ENCODE data around the gene SORCS1.

Gene SORCS1

DNA sequence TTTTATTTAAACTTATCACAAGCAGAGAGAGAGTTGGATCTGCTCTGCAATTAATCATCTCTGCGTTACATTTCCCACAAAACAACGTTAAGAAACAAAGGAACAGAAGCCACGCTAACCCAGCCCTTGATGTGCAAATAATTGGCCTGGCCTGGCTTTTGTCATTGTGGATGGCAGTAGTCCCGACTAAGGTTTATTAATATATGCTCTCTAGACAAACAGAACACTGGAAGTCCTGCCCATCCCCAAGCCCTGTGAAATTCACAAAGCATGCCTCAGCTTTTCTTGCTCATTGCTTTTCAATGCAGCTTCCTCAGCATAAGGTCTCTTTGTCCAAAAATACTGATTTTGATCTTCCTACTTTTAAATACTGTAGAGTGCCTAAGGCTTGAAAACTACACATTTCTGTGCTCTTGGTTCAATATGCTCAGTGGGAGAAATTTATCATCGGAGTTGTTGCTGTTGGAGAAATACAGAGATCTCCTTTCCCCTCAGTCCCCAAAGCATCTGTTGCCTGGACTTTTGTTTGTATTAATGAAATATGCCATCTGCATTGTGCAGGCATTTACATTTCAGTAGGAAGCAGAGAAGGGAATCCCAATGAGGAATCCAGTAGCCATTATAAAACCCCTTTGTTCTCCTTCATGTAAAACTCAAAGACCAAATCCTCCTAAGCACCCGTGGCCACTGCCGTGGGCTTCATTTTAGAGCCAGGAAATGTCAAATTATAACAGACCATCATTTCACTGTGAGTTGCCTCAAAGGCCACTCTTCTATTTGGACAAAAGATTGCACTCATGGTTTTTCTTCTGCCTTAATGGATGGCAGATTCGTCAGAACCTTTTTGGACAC is 61.1 kb downstream of the SORCS1 start:
- DNase-seq: no peak

DNA sequence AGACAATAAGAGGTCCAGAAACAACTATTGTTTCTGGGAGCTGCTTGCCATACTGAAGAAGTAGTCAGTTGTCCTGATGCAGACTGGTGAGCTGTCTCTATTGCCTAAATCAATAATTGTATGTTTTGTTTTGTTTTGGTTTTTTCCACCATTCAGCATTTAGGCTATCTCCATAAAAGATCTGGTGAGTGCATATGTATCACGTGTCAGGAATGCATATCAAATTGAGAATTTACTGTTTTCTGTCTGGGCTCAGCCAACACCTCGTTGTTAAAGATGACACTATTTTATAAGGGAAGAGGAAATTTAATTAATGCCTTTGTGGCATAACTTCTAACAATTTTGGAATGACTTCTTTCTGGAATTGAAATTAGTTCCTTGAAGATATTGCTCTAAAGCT is 66.2 kb downstream of the SORCS1 start:
- no peak for DNase-seq

DNA sequence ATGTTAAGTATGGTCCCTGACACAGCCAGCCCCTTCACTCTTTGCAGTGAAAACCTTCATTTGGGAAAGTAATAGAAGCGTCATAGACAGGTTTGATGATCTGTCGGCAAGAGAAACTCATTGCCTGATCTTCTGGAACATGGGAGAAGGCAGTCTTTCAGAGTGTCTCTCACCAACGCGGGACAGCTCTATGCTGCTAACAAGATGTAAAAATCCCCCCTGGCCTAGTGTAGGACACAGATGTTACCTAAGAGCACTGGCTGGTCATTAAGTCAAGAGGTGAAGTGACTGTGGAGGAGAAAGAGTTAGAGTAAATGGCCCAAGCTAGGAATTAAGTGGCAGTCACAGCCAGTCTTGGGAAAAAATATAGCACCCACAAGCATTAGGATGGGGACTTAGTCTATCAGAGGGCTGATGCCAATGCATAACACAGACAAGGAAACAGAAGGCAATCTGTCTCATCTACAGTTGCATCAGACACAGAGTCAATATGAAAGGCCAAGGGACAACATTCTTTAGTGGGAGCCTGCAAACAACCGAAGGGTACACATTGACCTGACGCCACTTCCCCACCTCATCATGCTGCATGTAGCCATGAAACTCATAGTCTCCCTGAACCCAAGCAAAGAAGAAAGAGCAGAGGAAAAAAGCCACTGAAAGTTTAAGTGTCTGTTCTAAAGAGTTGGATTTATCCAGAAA is 69.5 kb downstream of the SORCS1 start:
- DNase-seq: no peak

DNA sequence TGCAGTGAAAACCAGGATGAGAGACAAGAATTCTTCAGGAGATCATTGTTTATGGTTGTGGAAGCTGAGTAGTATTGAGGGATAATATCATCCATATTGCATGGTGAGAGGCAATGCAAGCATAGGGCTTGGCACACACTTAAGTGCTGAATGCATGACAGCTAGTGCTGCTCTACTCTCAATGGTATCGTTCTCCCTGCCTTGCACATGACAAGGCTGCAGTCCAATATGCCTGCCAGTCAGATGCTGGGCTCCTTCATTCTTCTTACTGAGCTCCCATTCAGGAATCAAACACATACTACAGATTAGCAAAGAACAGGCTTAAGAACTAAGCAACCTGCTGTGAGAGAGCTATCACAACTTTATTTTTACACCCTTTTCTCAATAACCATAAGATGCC is 72.2 kb downstream of the SORCS1 start:
- no peak for DNase-seq

DNA sequence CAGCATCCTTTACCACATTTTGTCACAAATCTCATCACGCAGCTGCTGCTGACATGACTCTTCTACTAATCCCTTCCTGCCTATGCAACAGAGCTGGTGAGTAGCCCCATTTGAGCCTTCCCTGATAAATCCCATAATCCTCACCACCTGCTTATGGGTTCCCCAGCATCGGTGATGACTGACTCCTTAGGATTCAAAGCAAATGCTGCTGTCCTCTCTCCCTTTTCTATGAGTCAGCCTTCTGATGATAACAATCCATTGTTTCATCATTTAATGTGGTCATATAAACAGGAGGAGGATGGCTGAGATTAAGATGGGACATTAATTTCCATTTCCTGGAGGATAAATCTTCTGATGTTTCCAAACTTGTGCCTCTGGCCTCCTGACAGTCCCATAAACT is 73.4 kb downstream of the SORCS1 start:
- DNase-seq: no peak

DNA sequence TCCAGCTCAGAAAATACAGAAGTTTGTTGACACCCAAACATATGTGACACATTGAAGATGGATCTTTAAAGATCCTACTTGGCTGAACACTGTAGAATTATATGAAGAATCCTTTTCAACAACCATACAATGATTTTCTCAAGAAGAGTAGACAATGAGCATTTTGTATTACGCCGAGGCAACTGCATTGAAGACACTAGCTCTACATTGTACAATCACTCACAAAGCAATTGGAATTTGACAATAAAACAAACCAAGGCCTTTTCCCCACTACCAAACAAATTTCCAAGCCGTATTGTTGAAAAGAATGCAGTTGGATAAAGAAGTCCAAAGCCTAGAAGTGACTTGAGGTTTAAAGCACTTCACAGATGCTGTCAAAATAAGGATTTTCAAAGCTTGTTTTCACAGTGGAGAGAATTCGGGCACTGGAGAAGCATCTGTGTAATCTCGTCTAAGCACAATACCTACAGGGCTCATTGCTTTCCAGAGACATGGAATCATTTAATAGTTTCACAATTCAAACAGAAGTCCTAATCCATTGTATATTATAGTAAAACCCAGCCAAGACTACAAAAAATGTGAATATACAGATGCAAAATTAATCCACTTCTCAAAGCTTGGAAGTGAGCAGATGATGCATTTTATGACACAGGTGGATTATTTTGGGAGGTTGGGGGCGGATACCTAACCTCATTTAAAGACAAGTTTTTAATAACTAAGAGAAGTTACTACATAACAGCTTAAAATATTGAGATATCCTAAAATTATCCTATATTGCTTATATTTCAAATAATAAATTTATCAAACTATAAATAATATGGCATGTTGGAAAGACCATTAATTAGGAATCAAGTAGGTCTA is 78.6 kb downstream of the SORCS1 start:
- DNase-seq: no peak

DNA sequence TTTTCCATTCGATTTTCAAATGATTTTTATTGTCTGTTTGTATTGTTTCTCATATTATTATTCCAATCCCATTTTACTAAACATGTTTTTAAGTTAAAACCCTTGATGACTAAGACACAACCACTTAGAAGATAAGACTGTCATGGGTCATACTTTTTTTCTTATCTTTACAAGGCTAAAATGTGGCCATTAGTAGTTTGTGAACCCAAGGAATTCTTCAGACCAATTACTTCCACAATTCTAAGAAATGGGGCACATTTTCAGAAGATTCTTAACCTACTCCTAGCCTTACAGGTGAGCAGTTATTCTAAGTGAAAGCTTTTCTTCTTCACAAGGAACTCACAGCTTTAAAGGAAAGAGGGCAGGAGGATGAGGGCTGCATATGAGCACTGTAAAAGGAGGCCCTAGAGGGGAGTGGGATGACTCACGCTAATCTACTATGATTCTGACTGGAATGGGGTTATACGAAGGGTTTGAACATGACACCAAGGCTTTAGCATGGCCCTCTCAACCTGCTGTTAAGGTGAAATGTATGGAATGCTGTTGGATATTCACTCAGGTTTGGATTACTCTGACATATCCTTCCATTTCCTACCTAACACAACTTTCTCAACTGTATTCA is 81.0 kb downstream of the SORCS1 start:
- DNase-seq: no peak

DNA sequence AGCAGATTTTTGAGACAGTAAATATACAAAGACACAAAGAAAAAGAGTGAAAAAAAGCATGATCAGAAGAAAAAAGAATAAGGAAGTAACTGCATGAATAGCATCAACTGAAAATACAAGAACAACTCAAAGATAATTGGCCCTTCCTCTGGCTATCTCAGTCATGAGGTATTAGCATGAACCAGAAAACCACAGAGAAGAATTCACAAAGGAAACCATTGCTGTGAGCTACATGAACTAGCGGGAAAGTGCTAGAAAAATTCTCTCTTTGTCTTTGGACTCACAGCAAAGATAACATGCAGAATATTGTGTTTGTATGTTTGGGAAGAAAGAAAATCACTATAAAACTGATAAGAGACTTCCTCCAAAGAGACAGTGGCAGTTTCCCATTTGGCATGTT is 82.9 kb downstream of the SORCS1 start:
- DNase-seq: no peak

DNA sequence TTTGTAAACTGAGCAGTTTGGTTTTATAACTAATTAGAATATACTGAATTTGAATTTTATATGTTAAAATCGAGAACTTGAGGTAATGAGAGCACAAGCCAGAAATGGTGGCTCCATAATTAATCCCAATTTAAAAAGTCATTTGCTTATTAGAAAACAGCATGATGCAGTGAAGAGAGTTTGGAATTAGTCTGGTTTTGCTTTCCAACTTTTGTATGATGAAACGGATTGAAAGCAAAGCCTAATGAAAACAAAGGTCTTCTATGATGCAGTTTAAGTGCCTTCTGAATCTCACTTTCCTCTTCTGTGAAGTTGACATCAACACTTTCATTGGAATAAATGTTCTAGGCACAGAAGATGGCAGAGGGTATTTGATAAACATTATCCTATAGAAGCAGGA is 89.4 kb downstream of the SORCS1 start:
- no peak for DNase-seq

DNA sequence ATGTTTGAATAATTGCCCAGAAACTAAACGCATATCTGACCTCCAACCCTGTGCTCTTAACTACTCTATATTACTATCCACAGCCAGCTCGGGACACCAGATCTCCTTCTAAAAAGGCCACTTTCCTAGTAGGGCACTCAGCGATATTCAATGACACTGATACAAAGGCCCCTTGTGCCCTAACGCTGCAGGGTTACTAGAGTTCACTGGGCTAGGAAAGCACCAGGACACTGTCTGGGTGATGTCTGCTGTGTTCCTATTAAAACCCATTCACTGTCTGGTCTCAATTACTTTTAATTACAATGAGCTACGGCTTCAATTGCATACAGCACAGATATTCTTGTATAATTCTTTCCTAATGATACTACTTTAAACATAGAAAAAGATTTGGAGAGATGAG is 91.7 kb downstream of the SORCS1 start:
- DNase-seq: no peak

DNA sequence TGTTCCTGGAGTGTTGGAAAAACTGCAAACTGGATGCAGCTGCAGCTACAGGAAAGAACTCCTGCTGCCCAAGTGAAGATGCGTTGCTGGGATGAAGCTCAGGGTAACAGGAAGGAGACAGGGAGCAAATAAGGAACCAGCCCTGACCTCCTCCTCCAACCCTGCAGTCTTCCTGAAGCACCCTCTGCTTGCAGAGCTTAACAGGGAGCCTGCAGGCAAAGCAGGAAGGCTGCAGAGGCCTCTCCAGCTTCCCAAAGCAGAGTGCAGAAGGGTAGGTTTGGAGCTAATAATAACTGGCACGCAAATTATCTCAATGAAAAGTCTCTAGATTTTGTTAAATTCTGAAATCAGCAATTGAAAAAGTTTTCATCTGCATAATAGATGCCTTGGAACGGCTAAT is 92.5 kb downstream of the SORCS1 start:
- no peak for DNase-seq

DNA sequence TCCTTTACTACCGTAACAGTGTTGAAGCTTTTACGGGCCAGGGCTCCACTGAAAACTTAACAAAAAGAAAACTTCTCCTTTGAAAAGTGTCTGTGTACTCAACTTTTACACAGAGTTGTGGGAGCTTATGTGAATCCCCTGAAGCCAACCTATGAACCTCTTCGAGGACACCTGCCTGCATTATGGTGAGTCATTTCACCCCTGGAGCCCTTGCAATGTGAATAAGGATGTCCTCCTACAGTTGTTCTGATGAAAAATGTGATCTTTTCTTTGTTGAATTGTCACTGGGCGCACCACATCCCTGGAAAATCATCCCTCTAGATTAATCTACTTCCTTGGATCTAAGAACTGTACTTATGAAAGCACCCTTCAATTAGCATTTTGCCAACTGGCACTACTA is 93.2 kb downstream of the SORCS1 start:
- DNase-seq: no peak

DNA sequence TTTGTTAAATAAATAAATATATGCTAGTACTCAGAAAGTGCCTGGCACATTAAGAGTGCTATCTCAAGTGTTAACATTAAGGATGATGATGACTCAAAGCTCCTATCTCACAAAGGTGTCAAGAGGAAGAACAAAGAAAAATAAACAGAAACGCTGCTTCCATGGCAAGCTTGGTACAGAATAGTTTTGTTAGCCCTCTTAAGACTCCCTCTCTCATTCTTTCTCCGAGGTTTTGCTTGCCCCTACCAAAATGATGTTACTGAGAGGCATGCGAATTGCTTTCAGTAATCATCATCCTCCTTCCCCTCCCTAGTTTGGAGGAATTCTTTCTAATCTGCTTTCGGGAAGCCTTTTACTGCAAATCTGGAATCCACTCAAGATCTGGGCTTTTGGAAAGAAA is 96.7 kb downstream of the SORCS1 start:
- no peak for DNase-seq

DNA sequence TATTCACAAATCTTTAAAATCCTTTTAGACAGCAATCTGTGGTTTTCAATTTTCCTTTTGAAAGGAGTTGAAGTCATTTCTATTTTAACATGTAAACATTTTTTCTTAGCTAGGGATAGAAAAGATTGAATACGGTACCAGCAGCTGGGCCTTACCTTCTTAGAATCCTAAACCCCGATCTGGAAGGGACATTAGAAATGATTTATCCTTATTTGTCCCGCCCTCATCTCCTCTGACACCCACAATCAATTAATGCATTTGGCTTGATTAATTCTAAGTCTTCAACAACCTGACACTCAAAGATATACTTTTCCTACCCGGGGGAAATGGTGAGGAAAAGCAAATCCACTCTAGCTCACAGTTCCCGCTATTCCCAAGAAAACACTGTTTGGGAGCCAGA is 100.4 kb downstream of the SORCS1 start:
- DNase-seq: no peak

DNA sequence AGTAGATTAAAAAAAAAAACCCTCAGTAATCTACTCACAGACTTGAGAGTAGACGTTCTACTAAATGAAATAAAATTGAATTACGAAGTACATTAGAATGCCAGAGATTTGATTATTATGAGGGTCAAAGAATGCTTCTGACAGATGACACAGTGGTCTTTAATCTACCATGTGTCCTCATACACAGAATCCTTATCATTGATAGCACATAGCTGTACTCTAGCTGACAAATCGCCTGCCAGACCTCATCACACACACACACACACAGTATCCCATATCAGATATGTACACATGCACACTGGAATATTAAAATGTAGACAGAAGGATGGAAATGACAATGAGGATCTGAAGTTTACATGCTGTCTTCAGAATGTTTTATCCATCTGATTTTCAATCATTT is 104.6 kb downstream of the SORCS1 start:
- no peak for DNase-seq

DNA sequence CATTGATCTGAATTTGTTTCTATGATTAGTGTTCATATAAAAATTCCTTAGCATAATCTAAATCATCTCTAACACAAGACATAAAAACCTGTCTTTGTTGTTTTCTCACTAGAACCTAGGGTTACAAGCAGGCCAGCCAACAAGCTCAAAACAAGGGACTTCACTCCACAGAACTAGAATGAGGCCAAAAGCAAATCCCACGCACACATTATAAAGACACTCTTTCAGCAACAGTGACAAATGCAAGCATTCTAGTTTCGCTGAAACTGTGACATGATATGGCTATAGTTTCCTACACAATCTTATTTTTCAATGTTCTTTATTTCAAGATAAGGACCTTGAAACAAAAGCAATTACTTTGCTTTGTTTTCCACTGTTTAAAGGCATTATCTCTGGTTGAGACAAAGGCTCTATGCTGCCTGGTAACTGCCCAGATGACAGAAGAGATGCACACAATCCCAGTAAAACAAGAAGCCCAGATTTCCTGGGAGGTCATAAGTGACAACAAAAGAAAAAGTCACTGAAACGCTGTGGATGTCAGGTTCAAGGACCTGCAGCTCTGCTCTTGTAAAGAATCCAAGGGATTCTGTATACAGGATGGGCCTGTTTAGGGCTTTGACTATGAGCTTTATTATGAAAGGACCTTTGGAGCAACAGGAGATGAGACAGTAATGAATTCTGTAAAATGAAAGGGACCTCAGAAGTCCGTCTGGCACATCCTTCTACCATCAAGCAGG is 105.3 kb downstream of the SORCS1 start:
- DNase-seq: no peak

DNA sequence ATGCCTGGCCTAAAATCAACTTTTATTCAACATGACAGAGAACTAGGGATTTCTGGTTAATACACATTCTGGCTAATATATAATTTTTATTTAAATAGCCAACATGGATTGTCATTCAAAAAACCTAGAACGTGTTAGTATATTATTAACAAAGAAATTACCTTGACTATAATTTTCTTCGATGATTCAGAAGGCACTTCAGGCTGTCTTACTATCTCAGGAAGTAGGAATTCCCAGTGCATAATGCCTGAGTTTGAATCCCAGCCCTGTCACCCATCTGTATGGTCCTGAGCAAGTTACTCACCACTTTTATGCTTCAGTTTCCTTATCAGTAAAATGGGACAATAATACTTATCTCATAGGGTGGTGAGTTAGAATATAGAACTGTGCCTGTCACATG is 106.2 kb downstream of the SORCS1 start:
- no peak for DNase-seq

DNA sequence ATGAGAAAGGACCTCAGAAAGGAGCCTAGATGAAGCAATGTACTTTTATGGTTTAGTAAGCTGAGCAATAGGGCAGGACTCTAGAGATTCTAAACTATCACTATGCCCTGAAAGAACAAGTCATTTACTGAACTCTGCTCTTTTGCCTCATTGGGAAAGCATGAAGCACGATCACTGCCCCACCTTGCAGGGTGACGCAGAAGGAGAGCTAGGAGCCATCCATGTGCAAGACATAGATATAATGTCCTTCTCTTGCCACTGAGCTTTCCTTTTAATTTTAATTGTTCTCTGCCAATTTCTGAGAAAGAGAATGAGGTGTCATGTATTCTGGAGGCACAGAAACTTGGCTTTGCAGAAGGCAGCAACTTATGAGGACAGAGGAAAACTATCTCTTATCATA is 108.3 kb downstream of the SORCS1 start:
- no peak for DNase-seq

DNA sequence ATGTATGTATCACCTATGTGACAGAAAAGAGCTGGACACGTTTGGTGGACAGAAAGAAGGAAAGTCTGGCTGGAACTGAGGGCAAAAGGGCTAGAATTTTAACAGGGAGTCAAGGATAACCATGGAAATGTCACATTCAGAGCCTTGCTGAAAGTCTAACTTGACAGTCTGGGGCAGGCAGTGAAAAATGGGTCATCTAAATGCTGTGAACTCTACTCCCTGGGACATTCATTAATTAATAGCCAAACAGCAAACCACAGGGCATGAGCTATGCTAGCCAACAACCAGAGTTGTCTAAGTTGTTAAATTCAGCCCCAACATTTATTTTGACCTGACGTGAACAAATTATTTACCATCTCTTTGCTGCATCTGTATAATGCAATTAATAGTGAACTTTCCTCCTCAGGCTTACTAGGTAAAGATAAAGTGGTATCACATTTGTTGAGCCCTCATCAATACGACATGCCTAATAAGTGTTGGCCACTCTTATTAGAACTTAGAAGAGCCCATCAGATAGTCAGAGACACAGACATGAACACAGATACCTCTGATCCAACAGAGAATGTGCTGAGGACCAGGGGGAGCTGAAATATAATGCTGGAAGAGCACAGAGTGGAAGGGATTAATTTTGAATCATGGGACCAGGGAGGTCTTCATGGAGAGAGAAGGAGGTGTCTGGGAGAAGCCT is 109.9 kb downstream of the SORCS1 start:
- no peak for DNase-seq

DNA sequence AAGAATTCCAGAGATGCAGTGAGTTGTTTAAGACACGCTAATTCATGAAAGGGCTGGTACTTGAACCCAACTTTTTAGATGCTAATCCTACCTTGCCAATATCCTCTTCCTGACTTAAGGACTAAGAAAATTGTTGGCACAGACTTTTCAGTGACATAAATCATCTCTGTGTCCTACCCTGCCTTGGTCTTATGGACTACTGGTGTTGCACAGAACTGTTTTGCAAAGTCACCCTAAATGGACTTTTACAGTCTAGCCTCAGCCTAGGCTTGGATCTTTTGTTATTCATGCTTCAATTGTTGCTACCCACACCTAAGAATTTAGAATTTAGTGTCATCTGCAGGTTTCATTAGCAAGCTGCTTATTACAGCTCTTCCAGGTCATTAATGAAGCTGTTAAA is 112.7 kb downstream of the SORCS1 start:
- no peak for DNase-seq

DNA sequence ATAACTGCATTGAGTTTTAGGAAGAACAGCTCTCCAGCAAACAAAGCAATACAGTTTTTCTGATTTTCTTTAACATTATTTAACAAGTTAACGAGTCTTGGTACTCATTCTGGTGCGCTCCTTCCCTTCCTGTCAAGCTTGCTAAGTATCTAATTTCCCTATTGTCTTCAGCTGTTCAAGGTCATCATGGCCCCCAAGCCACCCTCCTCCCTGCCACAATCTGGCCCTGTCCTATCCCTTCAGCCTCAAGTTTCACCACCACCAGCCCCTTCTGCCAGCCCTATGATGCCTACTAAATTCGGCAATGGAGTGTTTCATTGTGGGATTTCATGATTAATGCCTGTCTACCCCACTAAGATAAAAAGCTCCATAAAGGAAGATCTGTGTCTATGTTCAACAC is 121.0 kb downstream of the SORCS1 start:
- no peak for DNase-seq
